Ishikawa (cell line): Measurements from ENCODE around the gene PCDH15.
A peak's percentile ranks its signal among the peaks of the same experiment; 100 is the strongest.

Source experiments
- CEBPB ChIP-seq: IDR thresholded peaks from 2 replicates; pipeline ENCODE4 v1.6.1; 2012
- CREB1 ChIP-seq: IDR thresholded peaks from 2 replicates; pipeline ENCODE4 v1.6.1; 2012; ENCODE audit warnings: low read depth
- EP300 ChIP-seq: IDR thresholded peaks from 2 replicates; pipeline ENCODE4 v1.6.1; 2012; ENCODE audit warnings: borderline replicate concordance
- FOXM1 ChIP-seq: IDR thresholded peaks from 2 replicates; pipeline ENCODE4 v1.6.1; 2012; ENCODE audit warnings: low read depth, borderline replicate concordance
- TCF12 ChIP-seq: IDR thresholded peaks from 2 replicates; pipeline ENCODE4 v1.6.1; 2012; ENCODE audit warnings: low read depth
- YY1 ChIP-seq: IDR thresholded peaks from 2 replicates; pipeline ENCODE4 v1.6.1; 2012; ENCODE audit warnings: low read depth
- TF ChIP-seq, protein P1 (sequence below): IDR thresholded peaks from 2 replicates; pipeline ENCODE4 v1.6.1; 2012
- TF ChIP-seq, protein P2 (sequence below): IDR thresholded peaks from 2 replicates; pipeline ENCODE4 v1.6.1; 2012; ENCODE audit warnings: low read depth, mild to moderate bottlenecking

DNA sequence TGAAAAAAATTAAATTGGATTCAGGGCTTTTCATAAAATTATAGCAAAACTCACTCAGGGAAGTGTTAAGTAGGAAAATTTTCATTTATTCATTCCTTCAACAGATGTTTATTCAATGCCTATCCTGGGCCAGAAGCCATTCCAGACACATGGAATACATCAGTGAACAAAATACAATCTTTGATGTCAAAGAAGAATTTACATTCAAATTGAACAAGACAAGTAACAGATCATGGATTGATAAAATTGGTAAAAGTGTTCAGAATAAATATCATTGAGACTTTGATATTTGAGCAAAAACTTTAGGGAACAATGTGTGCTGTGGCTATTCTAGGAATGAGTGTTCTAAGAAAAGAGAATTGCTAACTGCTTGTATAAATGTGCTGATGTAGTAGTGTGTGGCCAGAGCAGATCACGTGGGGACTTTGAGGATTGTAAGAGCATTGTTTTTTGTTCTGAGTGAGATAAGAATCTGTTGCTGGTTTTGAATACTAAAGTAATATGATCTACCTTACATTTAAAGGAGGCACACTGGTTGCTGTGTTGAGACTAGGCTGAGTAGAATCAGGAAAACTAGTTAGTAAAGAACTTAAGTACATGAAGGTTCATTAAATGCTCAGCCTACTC lies 957.2 kb downstream of the PCDH15 start:
- TF ChIP-seq FOXM1 (no peak), EP300 (no peak), CREB1 (no peak), CEBPB (no peak), YY1 (no peak), TCF12 (no peak)
- TF ChIP-seq, protein P1, sequence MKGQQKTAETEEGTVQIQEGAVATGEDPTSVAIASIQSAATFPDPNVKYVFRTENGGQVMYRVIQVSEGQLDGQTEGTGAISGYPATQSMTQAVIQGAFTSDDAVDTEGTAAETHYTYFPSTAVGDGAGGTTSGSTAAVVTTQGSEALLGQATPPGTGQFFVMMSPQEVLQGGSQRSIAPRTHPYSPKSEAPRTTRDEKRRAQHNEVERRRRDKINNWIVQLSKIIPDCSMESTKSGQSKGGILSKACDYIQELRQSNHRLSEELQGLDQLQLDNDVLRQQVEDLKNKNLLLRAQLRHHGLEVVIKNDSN = peak; percentile 86
- TF ChIP-seq, protein P2, sequence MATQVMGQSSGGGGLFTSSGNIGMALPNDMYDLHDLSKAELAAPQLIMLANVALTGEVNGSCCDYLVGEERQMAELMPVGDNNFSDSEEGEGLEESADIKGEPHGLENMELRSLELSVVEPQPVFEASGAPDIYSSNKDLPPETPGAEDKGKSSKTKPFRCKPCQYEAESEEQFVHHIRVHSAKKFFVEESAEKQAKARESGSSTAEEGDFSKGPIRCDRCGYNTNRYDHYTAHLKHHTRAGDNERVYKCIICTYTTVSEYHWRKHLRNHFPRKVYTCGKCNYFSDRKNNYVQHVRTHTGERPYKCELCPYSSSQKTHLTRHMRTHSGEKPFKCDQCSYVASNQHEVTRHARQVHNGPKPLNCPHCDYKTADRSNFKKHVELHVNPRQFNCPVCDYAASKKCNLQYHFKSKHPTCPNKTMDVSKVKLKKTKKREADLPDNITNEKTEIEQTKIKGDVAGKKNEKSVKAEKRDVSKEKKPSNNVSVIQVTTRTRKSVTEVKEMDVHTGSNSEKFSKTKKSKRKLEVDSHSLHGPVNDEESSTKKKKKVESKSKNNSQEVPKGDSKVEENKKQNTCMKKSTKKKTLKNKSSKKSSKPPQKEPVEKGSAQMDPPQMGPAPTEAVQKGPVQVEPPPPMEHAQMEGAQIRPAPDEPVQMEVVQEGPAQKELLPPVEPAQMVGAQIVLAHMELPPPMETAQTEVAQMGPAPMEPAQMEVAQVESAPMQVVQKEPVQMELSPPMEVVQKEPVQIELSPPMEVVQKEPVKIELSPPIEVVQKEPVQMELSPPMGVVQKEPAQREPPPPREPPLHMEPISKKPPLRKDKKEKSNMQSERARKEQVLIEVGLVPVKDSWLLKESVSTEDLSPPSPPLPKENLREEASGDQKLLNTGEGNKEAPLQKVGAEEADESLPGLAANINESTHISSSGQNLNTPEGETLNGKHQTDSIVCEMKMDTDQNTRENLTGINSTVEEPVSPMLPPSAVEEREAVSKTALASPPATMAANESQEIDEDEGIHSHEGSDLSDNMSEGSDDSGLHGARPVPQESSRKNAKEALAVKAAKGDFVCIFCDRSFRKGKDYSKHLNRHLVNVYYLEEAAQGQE = no peak
